Ovary (tissue), 3 donors: Measurements from ENCODE around the gene HMCES.

Experiments used
- CTCF ChIP-seq, 3 donors: fragments of 450-650 bp in 2 of 3; fragments of 200-600 bp in 1 of 3; IDR thresholded peaks; one replicate each; pipeline versions ENCODE4 v1.5.1 to v1.8.0; 2016 to 2022; ENCODE audit warnings: antibody characterized with exemption in 3 of 3, mild to moderate bottlenecking in 1 of 3
- POLR2A ChIP-seq: fragments of 450-650 bp; IDR thresholded peaks from one replicate; pipeline ENCODE4 v1.6.1; 2017; ENCODE audit warnings: antibody characterized with exemption, mild to moderate bottlenecking, moderate library complexity
- donor health status: DM: no; HTN: no; CAD: no.

- TF ChIP-seq CTCF (IDR thresholded peaks at IDR 0.05) (peak in 1 of 3 donors; percentile 19), POLR2A (peak; percentile 44)
Observed at GRCh38 chr3:129305592-129306091, 27.0 kb downstream of the HMCES start.
